ENCODE data around the gene P2RY11. TPM values are rescaled to one million over a fixed set of nuclear protein-coding genes. Genes with fewer than 3 reads are reported as not detected.

The P2RY11 gene
- total RNA-seq, 2 experiments from 2014 or later = 11.9 to 43.3 TPM

DNA sequence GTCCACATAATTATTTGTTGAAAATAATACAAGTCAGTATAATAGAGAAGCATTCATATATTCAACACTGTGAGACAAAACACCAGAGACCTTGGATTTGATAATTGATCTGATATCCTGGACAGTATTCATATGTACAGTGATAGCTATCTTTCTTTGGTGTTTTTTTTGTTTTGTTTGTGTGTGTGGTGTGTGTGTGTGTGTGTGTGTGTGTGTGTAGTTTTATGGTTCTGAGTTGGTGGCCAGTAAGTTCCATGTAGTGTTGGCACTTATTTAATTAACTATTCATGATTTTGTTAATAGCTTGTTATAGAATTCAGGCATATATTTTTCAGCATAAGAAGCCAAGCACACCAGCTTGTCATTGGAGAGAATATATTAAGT, 7.4 kb upstream of the P2RY11 start:
- CTCF ChIA-PET (ENCODE audit: unreplicated experiment) = interaction anchor here (0.5 kb wide), 1 partner anchor 262 kb away, joined by 3 read pairs; no protein-coding TSS in a partner anchor
- Histone ChIP-seq H2AFZ (ENCODE audit: low read length) (peak overlapping the region; percentile 85; the same call in 1 of the 2 replicates), H3K4me3 (ENCODE audit: low read depth, low read length, poor library complexity, severe bottlenecking) (peak overlapping the region; percentile 99), H4K20me1 (ENCODE audit: insufficient read depth, low read length) (no peaks in the 10 kb centered on the region), H3K4me1 (ENCODE audit: insufficient read depth, low read length, poor library complexity, severe bottlenecking) (peaks cover 66% of the 10 kb centered on the region), H3K79me2 (ENCODE audit: insufficient read depth, low read depth, low read length) (peaks cover 26% of the 10 kb centered on the region), H3K36me3 (ENCODE audit: insufficient read depth, low read length) (peaks cover 26% of the 10 kb centered on the region), H3K9me2 (ENCODE audit: insufficient read depth, low read length) (no peaks in the 10 kb centered on the region), H3K4me2 (ENCODE audit: low read length) (peak overlapping the region; percentile 73), H3K27ac (ENCODE audit: low read depth, low read length, poor library complexity, severe bottlenecking) (peak overlapping the region; percentile 84), H3K9me3 (ENCODE audit: low read length) (no peaks in the 10 kb centered on the region)
- POLR2A ChIA-PET = interaction anchor here (1.3 to 1.6 kb wide), 2 partner anchors 9 to 97 kb away, joined by 3 to 4 read pairs; no protein-coding TSS in a partner anchor
- no peak for DNase-seq (ENCODE audit: low spot score)
- no peak for TF ChIP-seq EZH2phosphoT487 (IDR thresholded peaks at IDR 0.05; ENCODE audit: borderline replicate concordance, low read depth, low read length)
- TF ChIP-seq CTCF (conservative IDR thresholded peaks at IDR 0.05; ENCODE audit: low read length) = no peak
- BruUV-seq (replicated peaks) = no TSS peak
- intact Hi-C loops (cut with micrococcal nuclease; ENCODE audit: unreplicated experiment) = loop anchor here (10.0 kb wide), 2 partner anchors 131 to 301 kb away; partner anchors contain the start of genes CDC37 and S1PR2

DNA sequence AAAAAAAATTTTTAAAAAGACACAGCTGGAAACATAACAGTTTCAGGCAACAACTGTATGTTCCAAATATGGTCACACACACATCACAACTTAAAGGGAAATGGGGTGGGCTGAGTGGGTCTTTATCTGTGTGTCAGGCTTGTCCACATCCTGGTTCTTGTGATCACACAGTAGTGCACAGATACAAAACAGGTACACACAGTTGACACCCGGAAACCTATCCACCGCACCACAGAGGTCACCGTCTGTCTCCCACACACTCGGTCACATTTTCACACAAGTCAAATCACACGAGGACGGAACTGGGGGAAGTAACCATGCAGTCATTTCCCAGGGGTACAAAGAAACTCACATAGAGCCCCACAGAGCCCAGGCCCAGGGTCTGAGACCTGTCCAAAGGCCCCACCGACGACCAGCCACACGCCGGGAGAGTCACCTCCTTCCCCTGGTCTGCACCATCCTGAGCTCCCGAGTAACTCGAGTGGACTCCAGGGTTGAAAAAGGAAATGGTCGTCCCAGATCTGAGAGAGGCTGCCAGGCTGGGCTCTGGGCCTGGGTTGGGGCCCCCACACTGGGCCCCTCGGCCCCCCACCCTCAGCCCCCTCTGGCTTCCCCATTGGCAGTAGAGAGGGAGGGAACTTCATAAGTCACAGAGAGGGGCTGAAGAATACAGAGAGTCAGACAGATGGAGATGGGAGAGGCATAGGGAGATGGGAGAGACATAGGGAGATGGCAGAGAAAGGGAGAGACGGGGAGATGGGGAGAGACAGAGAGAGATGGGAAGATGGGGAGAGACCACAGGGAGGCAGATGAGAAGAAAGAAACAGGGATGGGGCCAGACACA, 6.6 kb upstream of the P2RY11 start:
- Histone ChIP-seq H3K9me3 (ENCODE audit: low read length) (no peaks in the 10 kb centered on the region), H3K9me2 (ENCODE audit: insufficient read depth, low read length) (no peaks in the 10 kb centered on the region), H3K4me1 (ENCODE audit: insufficient read depth, low read length, poor library complexity, severe bottlenecking) (peaks cover 66% of the 10 kb centered on the region), H3K79me2 (ENCODE audit: insufficient read depth, low read depth, low read length) (peaks cover 32% of the 10 kb centered on the region), H3K27ac (ENCODE audit: low read depth, low read length, poor library complexity, severe bottlenecking) (peak overlapping the region; percentile 84), H3K4me2 (ENCODE audit: low read length) (peak overlapping the region; percentile 73), H4K20me1 (ENCODE audit: insufficient read depth, low read length) (no peaks in the 10 kb centered on the region), H3K4me3 (ENCODE audit: low read depth, low read length, poor library complexity, severe bottlenecking) (peak overlapping the region; percentile 99), H2AFZ (ENCODE audit: low read length) (peak overlapping the region; percentile 85; the same call in 1 of the 2 replicates), H3K36me3 (ENCODE audit: insufficient read depth, low read length) (peaks cover 34% of the 10 kb centered on the region)
- peak; percentile 74 for DNase-seq (ENCODE audit: low spot score)
- CTCF ChIA-PET (ENCODE audit: unreplicated experiment) = interaction anchor here (0.5 kb wide), 1 partner anchor 261 kb away, joined by 3 read pairs; no protein-coding TSS in a partner anchor
- POLR2A ChIA-PET = interaction anchor here (1.6 to 2.1 kb wide), 2 partner anchors 8 to 9 kb away, joined by 4 to 9 read pairs; no protein-coding TSS in a partner anchor
- TF ChIP-seq CTCF (conservative IDR thresholded peaks at IDR 0.05; ENCODE audit: low read length) (no peak), EZH2phosphoT487 (IDR thresholded peaks at IDR 0.05; ENCODE audit: borderline replicate concordance, low read depth, low read length) (no peak)
- intact Hi-C loops (cut with micrococcal nuclease; ENCODE audit: unreplicated experiment) = loop anchor here (10.0 kb wide), 2 partner anchors 130 to 300 kb away; partner anchors contain the start of genes CDC37 and S1PR2
- no TSS peak for BruUV-seq (replicated peaks)

All from OCI-LY7 (cell line).